ENCODE results near the gene STUM. TPM values are rescaled to one million over a fixed set of nuclear protein-coding genes. Genes with fewer than 3 reads are reported as not detected.

The STUM gene
- total RNA-seq, 1 experiment from 2014 or later, result 0.03 TPM

DNA sequence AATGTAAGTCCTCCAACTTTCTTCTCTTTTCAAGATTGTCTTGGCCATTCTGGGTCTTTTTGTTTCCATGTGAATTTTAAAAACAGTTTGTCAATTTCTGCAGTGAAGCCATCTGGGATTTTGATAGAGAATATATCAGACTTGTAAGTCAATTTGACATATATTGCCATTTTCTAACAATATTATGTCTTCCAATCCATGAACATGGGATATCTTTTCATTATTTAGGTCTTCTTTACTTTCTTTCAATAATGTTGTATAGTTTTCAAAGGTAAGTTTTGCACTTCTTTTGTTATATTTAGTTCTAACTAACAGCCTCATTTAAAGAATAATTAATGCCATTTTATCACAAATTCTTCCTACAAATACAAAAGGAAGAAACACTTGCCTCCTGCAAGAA, 73.4 kb downstream of the STUM start:
- in situ Hi-C loops (cut with HindIII; ENCODE audit: low pct_unique_long_range_greater_than_20kb, low sequenced_read_pairs) (no loop called here), intact Hi-C loops (cut with micrococcal nuclease; ENCODE audit: unreplicated experiment) (no loop called here)
- CTCF ChIA-PET, result no interaction called here
- Histone ChIP-seq H3K36me3 (ENCODE audit: control insufficient read depth, insufficient read depth, low read length) (no peaks in the 10 kb centered on the region), H3K27ac (ENCODE audit: low read length) (no peak overlapping the region), H3K27me3 (ENCODE audit: control insufficient read depth, insufficient read depth, low read length) (no peaks in the 10 kb centered on the region), H3K9me3 (ENCODE audit: control insufficient read depth, insufficient read depth, low read depth, low read length) (no peaks in the 10 kb centered on the region), H3K4me1 (ENCODE audit: control insufficient read depth, insufficient read depth, low read length) (no peaks in the 10 kb centered on the region), H3K4me3 (ENCODE audit: low read depth in 2 of 2, low read length in 2 of 2) (no peak overlapping the region)
- BruUV-seq (replicated peaks), result no TSS peak
- ATAC-seq (no peak), DNase-seq (ENCODE audit: low read depth, low spot score) (no peak)
- TF ChIP-seq, protein P1, sequence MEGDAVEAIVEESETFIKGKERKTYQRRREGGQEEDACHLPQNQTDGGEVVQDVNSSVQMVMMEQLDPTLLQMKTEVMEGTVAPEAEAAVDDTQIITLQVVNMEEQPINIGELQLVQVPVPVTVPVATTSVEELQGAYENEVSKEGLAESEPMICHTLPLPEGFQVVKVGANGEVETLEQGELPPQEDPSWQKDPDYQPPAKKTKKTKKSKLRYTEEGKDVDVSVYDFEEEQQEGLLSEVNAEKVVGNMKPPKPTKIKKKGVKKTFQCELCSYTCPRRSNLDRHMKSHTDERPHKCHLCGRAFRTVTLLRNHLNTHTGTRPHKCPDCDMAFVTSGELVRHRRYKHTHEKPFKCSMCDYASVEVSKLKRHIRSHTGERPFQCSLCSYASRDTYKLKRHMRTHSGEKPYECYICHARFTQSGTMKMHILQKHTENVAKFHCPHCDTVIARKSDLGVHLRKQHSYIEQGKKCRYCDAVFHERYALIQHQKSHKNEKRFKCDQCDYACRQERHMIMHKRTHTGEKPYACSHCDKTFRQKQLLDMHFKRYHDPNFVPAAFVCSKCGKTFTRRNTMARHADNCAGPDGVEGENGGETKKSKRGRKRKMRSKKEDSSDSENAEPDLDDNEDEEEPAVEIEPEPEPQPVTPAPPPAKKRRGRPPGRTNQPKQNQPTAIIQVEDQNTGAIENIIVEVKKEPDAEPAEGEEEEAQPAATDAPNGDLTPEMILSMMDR (IDR thresholded peaks at IDR 0.05), result no peak
- TF ChIP-seq, protein P2, sequence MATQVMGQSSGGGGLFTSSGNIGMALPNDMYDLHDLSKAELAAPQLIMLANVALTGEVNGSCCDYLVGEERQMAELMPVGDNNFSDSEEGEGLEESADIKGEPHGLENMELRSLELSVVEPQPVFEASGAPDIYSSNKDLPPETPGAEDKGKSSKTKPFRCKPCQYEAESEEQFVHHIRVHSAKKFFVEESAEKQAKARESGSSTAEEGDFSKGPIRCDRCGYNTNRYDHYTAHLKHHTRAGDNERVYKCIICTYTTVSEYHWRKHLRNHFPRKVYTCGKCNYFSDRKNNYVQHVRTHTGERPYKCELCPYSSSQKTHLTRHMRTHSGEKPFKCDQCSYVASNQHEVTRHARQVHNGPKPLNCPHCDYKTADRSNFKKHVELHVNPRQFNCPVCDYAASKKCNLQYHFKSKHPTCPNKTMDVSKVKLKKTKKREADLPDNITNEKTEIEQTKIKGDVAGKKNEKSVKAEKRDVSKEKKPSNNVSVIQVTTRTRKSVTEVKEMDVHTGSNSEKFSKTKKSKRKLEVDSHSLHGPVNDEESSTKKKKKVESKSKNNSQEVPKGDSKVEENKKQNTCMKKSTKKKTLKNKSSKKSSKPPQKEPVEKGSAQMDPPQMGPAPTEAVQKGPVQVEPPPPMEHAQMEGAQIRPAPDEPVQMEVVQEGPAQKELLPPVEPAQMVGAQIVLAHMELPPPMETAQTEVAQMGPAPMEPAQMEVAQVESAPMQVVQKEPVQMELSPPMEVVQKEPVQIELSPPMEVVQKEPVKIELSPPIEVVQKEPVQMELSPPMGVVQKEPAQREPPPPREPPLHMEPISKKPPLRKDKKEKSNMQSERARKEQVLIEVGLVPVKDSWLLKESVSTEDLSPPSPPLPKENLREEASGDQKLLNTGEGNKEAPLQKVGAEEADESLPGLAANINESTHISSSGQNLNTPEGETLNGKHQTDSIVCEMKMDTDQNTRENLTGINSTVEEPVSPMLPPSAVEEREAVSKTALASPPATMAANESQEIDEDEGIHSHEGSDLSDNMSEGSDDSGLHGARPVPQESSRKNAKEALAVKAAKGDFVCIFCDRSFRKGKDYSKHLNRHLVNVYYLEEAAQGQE (IDR thresholded peaks at IDR 0.05; ENCODE audit: insufficient read depth in 1 of 2, low read depth in 2 of 2, low read length in 1 of 2), result no peak
- TF ChIP-seq POLR2AphosphoS5 (IDR thresholded peaks at IDR 0.05; ENCODE audit: low read depth, low read length) (no peak), SIN3A (IDR thresholded peaks at IDR 0.05; ENCODE audit: borderline replicate concordance, insufficient read depth, low read depth, low read length) (no peak), TCF7L2 (IDR thresholded peaks at IDR 0.05; ENCODE audit: low read depth, low read length) (no peak)
- POLR2A ChIA-PET, result no interaction called here

DNA sequence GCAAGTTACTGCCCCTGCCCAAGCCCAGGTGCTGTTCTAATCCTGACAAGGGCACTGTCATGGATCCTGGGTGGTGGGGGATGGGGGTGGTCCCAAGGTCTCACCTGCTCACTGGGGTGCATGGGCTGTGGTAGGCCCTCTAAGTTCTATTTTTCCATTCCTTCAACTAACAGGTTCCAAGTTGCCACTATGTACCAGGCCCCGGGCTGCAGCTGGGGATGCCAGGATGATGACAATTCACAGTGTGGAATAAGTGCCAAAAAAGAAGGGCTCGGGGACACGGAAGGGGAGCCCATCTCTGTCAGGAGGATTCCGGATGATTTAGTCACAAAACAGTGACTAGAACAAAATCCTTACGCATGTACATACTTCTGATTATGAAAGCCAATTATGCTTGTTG, 76.0 kb downstream of the STUM start:
- TF ChIP-seq SIN3A (IDR thresholded peaks at IDR 0.05; ENCODE audit: borderline replicate concordance, insufficient read depth, low read depth, low read length), result no peak
- TF ChIP-seq, protein P1 (IDR thresholded peaks at IDR 0.05), result no peak
- no peak for TF ChIP-seq TCF7L2 (IDR thresholded peaks at IDR 0.05; ENCODE audit: low read depth, low read length)
- TF ChIP-seq, protein P2 (IDR thresholded peaks at IDR 0.05; ENCODE audit: insufficient read depth in 1 of 2, low read depth in 2 of 2, low read length in 1 of 2), result no peak
- no peak for TF ChIP-seq POLR2AphosphoS5 (IDR thresholded peaks at IDR 0.05; ENCODE audit: low read depth, low read length)
- in situ Hi-C loops (cut with HindIII; ENCODE audit: low pct_unique_long_range_greater_than_20kb, low sequenced_read_pairs) (no loop called here), intact Hi-C loops (cut with micrococcal nuclease; ENCODE audit: unreplicated experiment) (no loop called here)
- ChIA-PET CTCF (interaction anchor here (0.6 to 0.7 kb wide), 3 partner anchors 31 to 222 kb away, joined by 5 to 8 read pairs (median 8); no protein-coding TSS in a partner anchor), POLR2A (no interaction called here)
- DNase-seq (ENCODE audit: low read depth, low spot score) (no peak), ATAC-seq (no peak)
- Histone ChIP-seq H3K4me1 (ENCODE audit: control insufficient read depth, insufficient read depth, low read length) (no peaks in the 10 kb centered on the region), H3K27ac (ENCODE audit: low read length) (no peak overlapping the region), H3K9me3 (ENCODE audit: control insufficient read depth, insufficient read depth, low read depth, low read length) (no peaks in the 10 kb centered on the region), H3K27me3 (ENCODE audit: control insufficient read depth, insufficient read depth, low read length) (no peaks in the 10 kb centered on the region), H3K4me3 (ENCODE audit: low read depth in 2 of 2, low read length in 2 of 2) (no peak overlapping the region), H3K36me3 (ENCODE audit: control insufficient read depth, insufficient read depth, low read length) (no peaks in the 10 kb centered on the region)
- BruUV-seq (replicated peaks), result no TSS peak

All from Panc1 (cell line).